Stimulated activated CD8-positive, alpha-beta memory T cell treated with anti-CD3 and anti-CD28 coated beads, Interleukin-12 subunit alpha, Interleukin-12 subunit beta, amount 100 ng/mL, for 24 hours (primary cell): ENCODE results near the gene GRM3.

ENCODE experiments used
- DNase-seq: peaks from one replicate; pipeline ENCODE4 v3.0.0-alpha.2; 2020; ENCODE audit errors: extremely low read depth

GRM3 gene

GRCh38 chr7:86900886-86901285, 257.2 kb downstream of the GRM3 start:
- DNase-seq, result no peak

- no peak for DNase-seq
These were observed 261.5 kb downstream of the GRM3 start for GRCh38 chr7:86904949-86905834.

- DNase-seq, result no peak
These were observed 265.2 kb downstream of the GRM3 start for GRCh38 chr7:86908948-86909347.

- DNase-seq, result no peak
These were observed 267.9 kb downstream of the GRM3 start for GRCh38 chr7:86911659-86912058.

- DNase-seq, result no peak
These were observed 270.0 kb downstream of the GRM3 start for GRCh38 chr7:86913709-86914108.
